OCI-LY3 (cell line): ENCODE results near the gene AP3M1.

ENCODE experiments used
- H2AFZ ChIP-seq: fragments of 200-600, 300-600 bp; shearing (Covaris generic); 2 replicates; pipeline ENCODE4 v1.6.0; 2014; ENCODE audit warnings: antibody characterized with exemption, low read depth, low read length
- H3K27ac ChIP-seq: fragments of 200-600, 300-600 bp; sonication (generic); 2 replicates; pipeline ENCODE4 v1.5.1; 2014; ENCODE audit warnings: mild to moderate bottlenecking, low read length, moderate library complexity, mixed read lengths
- H3K27me3 ChIP-seq: fragments of 200-600, 300-600 bp; sonication (generic); 2 replicates; pipeline ENCODE4 v1.6.1; 2014; ENCODE audit warnings: low read depth, low read length, mixed read lengths
- H3K36me3 ChIP-seq: fragments of 200-600, 300-600 bp; sonication (generic); replicated peaks from 2 replicates; pipeline ENCODE3; 2014; ENCODE audit warnings: low read depth, low read length, mixed read lengths
- H3K4me1 ChIP-seq: fragments of 300-600, 200-600 bp; sonication (generic); 2 replicates; pipeline ENCODE4 v1.6.1; 2014; ENCODE audit warnings: low read length, mixed read lengths
- H3K4me2 ChIP-seq: fragments of 200-600, 300-600 bp; sonication (generic); 2 replicates; pipeline ENCODE4 v1.6.1; 2014; ENCODE audit warnings: low read length, mixed read lengths
- H3K4me3 ChIP-seq: fragments of 300-600, 200-600 bp; sonication (generic); 2 replicates; pipeline ENCODE4 v1.5.1; 2014; ENCODE audit warnings: antibody characterized with exemption, mild to moderate bottlenecking, low read length, moderate library complexity
- H3K79me2 ChIP-seq: fragments of 300-600, 200-600 bp; shearing (Covaris generic); 2 replicates; pipeline ENCODE4 v1.6.1; 2014; ENCODE audit warnings: mild to moderate bottlenecking, low read length, mixed read lengths
- H3K9ac ChIP-seq: fragments of 300-600, 200-600 bp; shearing (Covaris generic); 2 replicates; pipeline ENCODE4 v1.6.0; 2014; ENCODE audit warnings: mild to moderate bottlenecking, low read length, moderate library complexity
- H3K9me3 ChIP-seq: fragments of 200-600, 300-600 bp; shearing (Covaris generic); 2 replicates; pipeline ENCODE4 v1.6.1; 2014; ENCODE audit warnings: low read length, mixed read lengths; ENCODE audit not compliant: insufficient read depth
- H4K20me1 ChIP-seq: fragments of 200-600, 300-600 bp; sonication (generic); 2 replicates; pipeline ENCODE4 v1.6.1; 2016; ENCODE audit warnings: low read length, mixed read lengths; ENCODE audit not compliant: insufficient read depth
- EZH2phosphoT487 ChIP-seq: fragments of 200-600 bp; shearing (Covaris generic); IDR thresholded peaks from 2 replicates; pipeline ENCODE4 v1.6.1; 2018; ENCODE audit warnings: antibody characterized with exemption, mixed run types, low read depth
- TF ChIP-seq, protein P1 (sequence below): fragments of 200-600, 300-600 bp; sonication (generic); IDR thresholded peaks from 2 replicates; pipeline ENCODE4 v1.5.1; 2014; ENCODE audit warnings: antibody characterized with exemption, low read length, low read depth

AP3M1 gene

DNA sequence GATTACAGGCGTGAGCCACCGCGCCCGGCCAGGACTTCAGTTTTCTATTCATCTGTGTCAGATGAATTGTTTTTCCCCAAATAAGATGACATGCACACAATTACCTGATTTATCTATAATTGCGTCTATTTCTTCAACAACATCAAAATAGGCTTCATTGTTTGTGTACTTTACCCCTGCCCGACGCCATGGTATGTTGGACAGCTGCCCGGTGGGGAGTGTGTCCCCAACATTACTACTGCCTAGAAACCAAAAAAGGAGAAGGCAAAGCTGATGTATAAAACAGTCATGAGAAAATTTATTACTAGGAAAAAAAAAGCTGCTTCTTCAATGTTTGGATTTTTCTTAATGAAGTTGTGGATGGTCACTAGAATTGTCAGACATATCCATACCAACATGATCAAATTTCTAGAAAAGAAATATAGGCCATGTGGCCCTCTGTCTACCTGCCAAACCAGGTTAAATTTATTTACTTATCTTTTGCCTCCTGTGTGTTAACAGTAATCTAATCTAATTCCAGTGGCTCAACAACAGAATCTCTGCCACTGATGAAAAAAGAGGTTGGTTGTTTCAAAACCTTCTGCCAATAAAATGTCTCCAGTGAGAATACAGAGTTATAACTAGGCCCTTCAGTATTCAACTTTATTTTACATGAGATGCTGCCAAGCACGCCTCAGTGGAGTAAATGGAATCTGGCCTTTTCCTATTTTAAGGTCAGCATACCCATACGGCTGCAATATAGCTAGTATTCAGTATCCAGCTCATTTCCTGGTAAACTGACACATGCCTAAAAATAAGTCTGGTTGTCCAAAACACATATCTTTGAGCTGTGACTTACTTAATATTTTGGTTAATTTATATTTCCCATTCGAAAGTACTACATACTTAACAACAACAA, 16.5 kb downstream of the AP3M1 start:
- Histone ChIP-seq H3K9ac (no peak overlapping the region), H3K36me3 (peaks cover 19% of the 10 kb centered on the region), H4K20me1 (no peaks in the 10 kb centered on the region), H3K4me3 (no peak overlapping the region), H3K27ac (no peak overlapping the region), H3K27me3 (no peaks in the 10 kb centered on the region), H2AFZ (no peak overlapping the region), H3K9me3 (no peaks in the 10 kb centered on the region), H3K4me2 (no peak overlapping the region), H3K79me2 (no peaks in the 10 kb centered on the region), H3K4me1 (no peaks in the 10 kb centered on the region)
- TF ChIP-seq, protein P1, sequence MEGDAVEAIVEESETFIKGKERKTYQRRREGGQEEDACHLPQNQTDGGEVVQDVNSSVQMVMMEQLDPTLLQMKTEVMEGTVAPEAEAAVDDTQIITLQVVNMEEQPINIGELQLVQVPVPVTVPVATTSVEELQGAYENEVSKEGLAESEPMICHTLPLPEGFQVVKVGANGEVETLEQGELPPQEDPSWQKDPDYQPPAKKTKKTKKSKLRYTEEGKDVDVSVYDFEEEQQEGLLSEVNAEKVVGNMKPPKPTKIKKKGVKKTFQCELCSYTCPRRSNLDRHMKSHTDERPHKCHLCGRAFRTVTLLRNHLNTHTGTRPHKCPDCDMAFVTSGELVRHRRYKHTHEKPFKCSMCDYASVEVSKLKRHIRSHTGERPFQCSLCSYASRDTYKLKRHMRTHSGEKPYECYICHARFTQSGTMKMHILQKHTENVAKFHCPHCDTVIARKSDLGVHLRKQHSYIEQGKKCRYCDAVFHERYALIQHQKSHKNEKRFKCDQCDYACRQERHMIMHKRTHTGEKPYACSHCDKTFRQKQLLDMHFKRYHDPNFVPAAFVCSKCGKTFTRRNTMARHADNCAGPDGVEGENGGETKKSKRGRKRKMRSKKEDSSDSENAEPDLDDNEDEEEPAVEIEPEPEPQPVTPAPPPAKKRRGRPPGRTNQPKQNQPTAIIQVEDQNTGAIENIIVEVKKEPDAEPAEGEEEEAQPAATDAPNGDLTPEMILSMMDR: no peak
- TF ChIP-seq EZH2phosphoT487: no peak

DNA sequence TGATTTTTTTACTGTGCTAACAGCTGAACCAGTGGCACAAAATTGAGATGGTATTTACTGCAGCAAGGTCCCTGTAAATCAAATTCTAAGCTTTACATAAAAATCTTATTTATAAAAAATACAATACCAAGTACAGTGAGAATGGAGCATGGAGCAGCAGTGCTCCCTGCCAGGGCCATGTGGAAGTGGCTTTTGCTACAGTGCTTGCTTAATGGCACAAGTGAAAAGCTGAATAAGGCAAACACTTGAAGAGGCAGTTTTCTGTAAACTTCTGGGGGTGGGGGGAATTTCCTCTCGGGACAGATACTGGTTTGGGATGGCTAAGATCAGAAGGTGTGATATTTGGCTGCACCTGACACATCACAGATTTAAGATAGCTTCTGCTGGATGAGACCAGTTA, 27.5 kb downstream of the AP3M1 start:
- H2AFZ ChIP-seq: no peak overlapping the region
- no peak overlapping the region for H3K27ac ChIP-seq
- no peaks in the 10 kb centered on the region for H4K20me1 ChIP-seq
- no peak overlapping the region for H3K9ac ChIP-seq
- no peak overlapping the region for H3K4me3 ChIP-seq
- peaks cover 38% of the 10 kb centered on the region for H3K36me3 ChIP-seq
- TF ChIP-seq, protein P1: no peak
- TF ChIP-seq EZH2phosphoT487: no peak
- no peaks in the 10 kb centered on the region for H3K4me1 ChIP-seq
- H3K27me3 ChIP-seq: no peaks in the 10 kb centered on the region
- H3K9me3 ChIP-seq: no peaks in the 10 kb centered on the region
- H3K79me2 ChIP-seq: no peaks in the 10 kb centered on the region
- no peak overlapping the region for H3K4me2 ChIP-seq

GRCh38 chr10:74122060-74122459, 28.6 kb downstream of the AP3M1 start:
- Histone ChIP-seq H3K4me2 (no peak overlapping the region), H3K79me2 (no peaks in the 10 kb centered on the region), H3K4me3 (no peak overlapping the region), H2AFZ (no peak overlapping the region), H3K36me3 (peaks cover 38% of the 10 kb centered on the region), H3K9ac (no peak overlapping the region), H3K9me3 (no peaks in the 10 kb centered on the region), H3K27me3 (no peaks in the 10 kb centered on the region), H3K27ac (no peak overlapping the region), H4K20me1 (no peaks in the 10 kb centered on the region), H3K4me1 (peaks cover 6% of the 10 kb centered on the region; the same call in 1 of the 2 replicates)
- TF ChIP-seq, protein P1: no peak
- TF ChIP-seq EZH2phosphoT487: no peak

- TF ChIP-seq, protein P1: no peak
- TF ChIP-seq EZH2phosphoT487: no peak
- H3K79me2 ChIP-seq: no peaks in the 10 kb centered on the region
- no peak overlapping the region for H3K9ac ChIP-seq
- H2AFZ ChIP-seq: no peak overlapping the region
- peaks cover 38% of the 10 kb centered on the region for H3K36me3 ChIP-seq
- peaks cover 6% of the 10 kb centered on the region; the same call in 1 of the 2 replicates for H3K4me1 ChIP-seq
- H3K4me2 ChIP-seq: no peak overlapping the region
- no peak overlapping the region for H3K27ac ChIP-seq
- no peaks in the 10 kb centered on the region for H4K20me1 ChIP-seq
- H3K27me3 ChIP-seq: no peaks in the 10 kb centered on the region
- no peaks in the 10 kb centered on the region for H3K9me3 ChIP-seq
- H3K4me3 ChIP-seq: no peak overlapping the region
Observed at GRCh38 chr10:74121368-74121767, 29.3 kb downstream of the AP3M1 start.
